Glutamatergic neuron (in vitro differentiated cells): Measurements from ENCODE around the gene FSTL4. TPM values are rescaled to one million over a fixed set of nuclear protein-coding genes. Genes with fewer than 3 reads are reported as not detected.

Source experiments
- DNase-seq: peaks from one replicate; pipeline ENCODE4 v3.0.0; 2022
- H3K27ac Mint-ChIP-seq: one replicate; pipeline ENCODE4 v1.8.0; 2020; ENCODE audit warnings: mild to moderate bottlenecking, mixed read lengths, inconsistent platforms; ENCODE audit not compliant: unreplicated experiment
- H3K27me3 Mint-ChIP-seq: one replicate; pipeline ENCODE4 v1.8.0; 2020; ENCODE audit warnings: mild to moderate bottlenecking, moderate library complexity, mixed read lengths, inconsistent platforms; ENCODE audit not compliant: unreplicated experiment
- H3K36me3 Mint-ChIP-seq: one replicate; pipeline ENCODE4 v1.8.0; 2020; ENCODE audit warnings: mild to moderate bottlenecking, mixed read lengths, inconsistent platforms; ENCODE audit not compliant: unreplicated experiment
- H3K4me1 Mint-ChIP-seq: one replicate; pipeline ENCODE4 v1.8.0; 2020; ENCODE audit warnings: mild to moderate bottlenecking, low read depth, mixed read lengths, inconsistent platforms; ENCODE audit not compliant: unreplicated experiment
- H3K4me3 Mint-ChIP-seq: one replicate; pipeline ENCODE4 v1.8.0; 2020; ENCODE audit warnings: mild to moderate bottlenecking, mixed read lengths, inconsistent platforms; ENCODE audit not compliant: unreplicated experiment
- H3K9me3 Mint-ChIP-seq: one replicate; pipeline ENCODE4 v1.8.0; 2020; ENCODE audit warnings: mild to moderate bottlenecking, moderate library complexity, mixed read lengths, inconsistent platforms; ENCODE audit not compliant: unreplicated experiment
- total RNA-seq: library from RNA; stranded (reverse); fragmentation: NEBNext Ultra II Directional; extraction: Animal tissue kit (Norgen Biotek cat#: 25700); gene quantifications from one replicate; pipeline ENCODE4 v1.2.1, GENCODE V29; 2021; ENCODE audit not compliant: unreplicated experiment
- TF ChIP-seq, protein P1 (sequence below): fragments of 200-600 bp; sonication (generic); IDR thresholded peaks from one replicate; pipeline ENCODE4 v1.5.0; 2021; ENCODE audit not compliant: partially characterized antibody, unreplicated experiment

FSTL4 gene
- total RNA-seq, 1 donor from 2014 or later, result 29.0 TPM

GRCh38 chr5:133528841-133529240, 83.5 kb downstream of the FSTL4 start:
- TF ChIP-seq, protein P1, sequence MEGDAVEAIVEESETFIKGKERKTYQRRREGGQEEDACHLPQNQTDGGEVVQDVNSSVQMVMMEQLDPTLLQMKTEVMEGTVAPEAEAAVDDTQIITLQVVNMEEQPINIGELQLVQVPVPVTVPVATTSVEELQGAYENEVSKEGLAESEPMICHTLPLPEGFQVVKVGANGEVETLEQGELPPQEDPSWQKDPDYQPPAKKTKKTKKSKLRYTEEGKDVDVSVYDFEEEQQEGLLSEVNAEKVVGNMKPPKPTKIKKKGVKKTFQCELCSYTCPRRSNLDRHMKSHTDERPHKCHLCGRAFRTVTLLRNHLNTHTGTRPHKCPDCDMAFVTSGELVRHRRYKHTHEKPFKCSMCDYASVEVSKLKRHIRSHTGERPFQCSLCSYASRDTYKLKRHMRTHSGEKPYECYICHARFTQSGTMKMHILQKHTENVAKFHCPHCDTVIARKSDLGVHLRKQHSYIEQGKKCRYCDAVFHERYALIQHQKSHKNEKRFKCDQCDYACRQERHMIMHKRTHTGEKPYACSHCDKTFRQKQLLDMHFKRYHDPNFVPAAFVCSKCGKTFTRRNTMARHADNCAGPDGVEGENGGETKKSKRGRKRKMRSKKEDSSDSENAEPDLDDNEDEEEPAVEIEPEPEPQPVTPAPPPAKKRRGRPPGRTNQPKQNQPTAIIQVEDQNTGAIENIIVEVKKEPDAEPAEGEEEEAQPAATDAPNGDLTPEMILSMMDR, result no peak
- H3K27ac Mint-ChIP-seq, result peak overlapping the region; percentile 55
- DNase-seq, result no peak
- peaks cover 19% of the 10 kb centered on the region for H3K9me3 Mint-ChIP-seq
- peaks cover 35% of the 10 kb centered on the region for H3K4me1 Mint-ChIP-seq
- H3K27me3 Mint-ChIP-seq, result peaks cover 10% of the 10 kb centered on the region
- peak overlapping the region; percentile 52 for H3K4me3 Mint-ChIP-seq
- no peaks in the 10 kb centered on the region for H3K36me3 Mint-ChIP-seq

GRCh38 chr5:133527311-133527710, 85.0 kb downstream of the FSTL4 start:
- no peak overlapping the region for H3K4me3 Mint-ChIP-seq
- peaks cover 44% of the 10 kb centered on the region for H3K4me1 Mint-ChIP-seq
- H3K36me3 Mint-ChIP-seq, result no peaks in the 10 kb centered on the region
- no peak for DNase-seq
- H3K27ac Mint-ChIP-seq, result no peak overlapping the region
- H3K27me3 Mint-ChIP-seq, result peaks cover 8% of the 10 kb centered on the region
- TF ChIP-seq, protein P1, result no peak
- H3K9me3 Mint-ChIP-seq, result peaks cover 21% of the 10 kb centered on the region

GRCh38 chr5:133526368-133526767, 86.0 kb downstream of the FSTL4 start:
- TF ChIP-seq, protein P1, result no peak
- no peak for DNase-seq
- no peak overlapping the region for H3K4me3 Mint-ChIP-seq
- peak overlapping the region; percentile 53 for H3K27ac Mint-ChIP-seq
- peaks cover 21% of the 10 kb centered on the region for H3K9me3 Mint-ChIP-seq
- peaks cover 49% of the 10 kb centered on the region for H3K4me1 Mint-ChIP-seq
- peaks cover 8% of the 10 kb centered on the region for H3K27me3 Mint-ChIP-seq
- no peaks in the 10 kb centered on the region for H3K36me3 Mint-ChIP-seq

DNA sequence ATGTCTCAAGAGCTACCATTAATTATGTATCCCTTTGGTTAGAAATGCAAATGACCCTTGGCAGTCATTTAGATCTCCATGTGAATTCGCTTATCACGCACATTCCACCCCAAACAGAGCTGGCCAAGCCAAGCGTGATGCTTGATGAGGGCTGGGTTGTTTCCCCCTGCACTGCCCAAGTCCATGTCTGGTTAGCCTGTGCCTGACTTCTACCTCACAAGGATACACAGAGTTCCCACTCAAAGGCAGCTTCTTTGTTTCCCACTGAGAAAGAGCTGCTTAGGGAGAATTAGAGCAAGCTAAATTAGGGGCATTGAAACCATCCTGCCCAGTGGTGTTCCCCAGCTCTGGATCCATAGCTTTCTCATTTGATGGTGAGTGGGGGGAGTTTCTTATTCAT, 87.2 kb downstream of the FSTL4 start:
- DNase-seq, result no peak
- Mint-ChIP-seq H3K36me3 (no peaks in the 10 kb centered on the region), H3K27ac (peak overlapping the region; percentile 40), H3K27me3 (peaks cover 8% of the 10 kb centered on the region), H3K4me1 (peaks cover 51% of the 10 kb centered on the region), H3K4me3 (peak overlapping the region; percentile 10), H3K9me3 (peaks cover 21% of the 10 kb centered on the region)
- TF ChIP-seq, protein P1, result no peak

GRCh38 chr5:133524666-133525065, 87.7 kb downstream of the FSTL4 start:
- no peak for DNase-seq

More at GRCh38 chr5:133524666-133525065, 87.7 kb downstream of the FSTL4 start:
- Mint-ChIP-seq H3K4me1 (peaks cover 51% of the 10 kb centered on the region), H3K36me3 (no peaks in the 10 kb centered on the region), H3K4me3 (peak overlapping the region; percentile 10), H3K27ac (peak overlapping the region; percentile 40), H3K9me3 (peaks cover 21% of the 10 kb centered on the region), H3K27me3 (peaks cover 8% of the 10 kb centered on the region)
- TF ChIP-seq, protein P1, result no peak
